Astrocyte (in vitro differentiated cells and primary cell): ENCODE results near the gene SPAG6.

Experiments used
- EZH2 ChIP-seq: IDR thresholded peaks from 2 replicates; pipeline ENCODE4 v1.6.1; 2012; ENCODE audit warnings: mild to moderate bottlenecking, low read length, inconsistent platforms; ENCODE audit not compliant: insufficient read depth
- TF ChIP-seq, protein P1 (sequence below): IDR thresholded peaks from 2 replicates; pipeline ENCODE4 v1.5.1; 2011; ENCODE audit warnings: low read depth, mild to moderate bottlenecking, inconsistent platforms, low read length, moderate library complexity; ENCODE audit not compliant: insufficient read depth

DNA sequence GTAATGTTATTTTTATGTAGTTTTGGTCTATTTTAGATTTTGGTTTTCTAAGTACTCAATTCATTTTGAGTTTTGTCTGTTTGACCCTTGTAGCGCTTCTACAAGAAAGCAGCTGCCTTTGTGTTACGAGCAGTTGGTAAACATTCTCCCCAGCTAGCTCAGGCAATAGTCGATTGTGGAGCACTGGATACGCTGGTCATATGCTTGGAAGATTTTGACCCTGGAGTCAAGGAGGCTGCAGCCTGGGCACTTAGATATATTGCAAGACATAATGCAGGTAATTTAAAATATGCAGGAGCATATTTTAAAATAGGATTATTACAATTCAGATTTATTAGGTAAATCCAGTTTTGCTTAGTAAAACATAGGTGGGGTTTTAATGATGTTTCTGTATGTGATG lies 23.1 kb downstream of the SPAG6 start:
- TF ChIP-seq, protein P1, sequence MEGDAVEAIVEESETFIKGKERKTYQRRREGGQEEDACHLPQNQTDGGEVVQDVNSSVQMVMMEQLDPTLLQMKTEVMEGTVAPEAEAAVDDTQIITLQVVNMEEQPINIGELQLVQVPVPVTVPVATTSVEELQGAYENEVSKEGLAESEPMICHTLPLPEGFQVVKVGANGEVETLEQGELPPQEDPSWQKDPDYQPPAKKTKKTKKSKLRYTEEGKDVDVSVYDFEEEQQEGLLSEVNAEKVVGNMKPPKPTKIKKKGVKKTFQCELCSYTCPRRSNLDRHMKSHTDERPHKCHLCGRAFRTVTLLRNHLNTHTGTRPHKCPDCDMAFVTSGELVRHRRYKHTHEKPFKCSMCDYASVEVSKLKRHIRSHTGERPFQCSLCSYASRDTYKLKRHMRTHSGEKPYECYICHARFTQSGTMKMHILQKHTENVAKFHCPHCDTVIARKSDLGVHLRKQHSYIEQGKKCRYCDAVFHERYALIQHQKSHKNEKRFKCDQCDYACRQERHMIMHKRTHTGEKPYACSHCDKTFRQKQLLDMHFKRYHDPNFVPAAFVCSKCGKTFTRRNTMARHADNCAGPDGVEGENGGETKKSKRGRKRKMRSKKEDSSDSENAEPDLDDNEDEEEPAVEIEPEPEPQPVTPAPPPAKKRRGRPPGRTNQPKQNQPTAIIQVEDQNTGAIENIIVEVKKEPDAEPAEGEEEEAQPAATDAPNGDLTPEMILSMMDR = no peak
- no peak for TF ChIP-seq EZH2
